ENCODE measurements around the gene TSC22D2. TPM values are rescaled to one million over a fixed set of nuclear protein-coding genes. Genes with fewer than 3 reads are reported as not detected.

Gene TSC22D2
- total RNA-seq, 1 experiment from 2014 or later = 20.0 TPM

DNA sequence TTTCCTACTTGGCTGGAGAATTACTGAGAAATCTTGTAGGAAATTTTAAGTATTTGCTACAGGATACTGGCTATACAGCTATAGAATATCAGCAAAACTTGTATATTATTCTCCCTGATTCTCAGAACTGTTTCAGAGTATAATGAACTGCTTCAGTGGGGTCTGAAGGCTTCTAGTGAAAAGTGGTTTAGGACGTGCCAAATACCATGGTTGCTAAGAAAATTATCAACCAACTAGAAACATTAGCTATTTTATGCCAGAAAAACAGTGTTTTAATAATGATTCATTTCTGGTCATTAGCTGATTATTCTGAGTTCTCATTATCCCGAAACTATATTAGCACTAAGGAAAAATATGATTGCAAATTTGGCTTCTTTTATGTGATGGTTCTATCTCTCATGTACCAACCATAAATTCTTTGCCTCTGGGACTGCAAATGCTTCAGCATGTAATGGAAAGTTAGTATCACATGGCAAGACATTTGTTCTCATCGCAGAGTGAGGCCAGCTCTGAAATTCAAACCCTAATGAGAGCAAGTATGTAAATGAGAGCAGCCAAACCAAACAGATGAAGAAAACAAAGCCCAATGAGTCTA, 11.0 kb upstream of the TSC22D2 start:
- intact Hi-C loops (cut with micrococcal nuclease) = no loop called here
- DNase-seq (ENCODE audit: low read depth, low spot score) (no peak), ATAC-seq (no peak)
- Histone ChIP-seq H3K9ac (ENCODE audit: low read length) (no peak overlapping the region), H3K79me2 (ENCODE audit: insufficient read depth, low read length) (no peaks in the 10 kb centered on the region), H3K9me3 (ENCODE audit: control insufficient read depth in 1 of 2, insufficient read depth in 1 of 2, low read depth in 1 of 2, low read length in 2 of 2) (no peaks in the 10 kb centered on the region), H3K4me1 (ENCODE audit: control insufficient read depth in 1 of 2, insufficient read depth in 2 of 2, low read length in 2 of 2) (no peaks in the 10 kb centered on the region), H3K4me3 (replicated peaks in 1 of 2; ENCODE audit: low read depth in 1 of 2, low read length in 2 of 2) (no peak overlapping the region), H3K27me3 (ENCODE audit: insufficient read depth, low read length) (no peaks in the 10 kb centered on the region), H4K20me1 (ENCODE audit: insufficient read depth) (no peaks in the 10 kb centered on the region), H2AFZ (ENCODE audit: low read depth, low read length, poor library complexity, severe bottlenecking) (no peak overlapping the region), H3K36me3 (ENCODE audit: control insufficient read depth in 1 of 2, insufficient read depth in 2 of 2, low read length in 2 of 2) (no peaks in the 10 kb centered on the region), H3K4me2 (ENCODE audit: low read length) (no peak overlapping the region), H3K27ac (ENCODE audit: low read depth, low read length) (no peak overlapping the region), H3K9me2 (ENCODE audit: insufficient read depth) (no peaks in the 10 kb centered on the region)
- ChIA-PET CTCF (no interaction called here), POLR2A (no interaction called here), RAD21 (ENCODE audit: low non-redundant PET in 1 of 2, low total read pairs in 2 of 2, uncharacterized antibody in 2 of 2, unreplicated experiment in 2 of 2) (no interaction called here)
- no TSS peak for BruUV-seq (replicated peaks)
- TF ChIP-seq POLR2A (IDR thresholded peaks at IDR 0.05; ENCODE audit: borderline replicate concordance, extremely low read depth, insufficient read depth, insufficient read length) (no peak), ELF1 (IDR thresholded peaks at IDR 0.05; ENCODE audit: borderline replicate concordance, low read depth) (no peak)
- TF ChIP-seq, protein P1, sequence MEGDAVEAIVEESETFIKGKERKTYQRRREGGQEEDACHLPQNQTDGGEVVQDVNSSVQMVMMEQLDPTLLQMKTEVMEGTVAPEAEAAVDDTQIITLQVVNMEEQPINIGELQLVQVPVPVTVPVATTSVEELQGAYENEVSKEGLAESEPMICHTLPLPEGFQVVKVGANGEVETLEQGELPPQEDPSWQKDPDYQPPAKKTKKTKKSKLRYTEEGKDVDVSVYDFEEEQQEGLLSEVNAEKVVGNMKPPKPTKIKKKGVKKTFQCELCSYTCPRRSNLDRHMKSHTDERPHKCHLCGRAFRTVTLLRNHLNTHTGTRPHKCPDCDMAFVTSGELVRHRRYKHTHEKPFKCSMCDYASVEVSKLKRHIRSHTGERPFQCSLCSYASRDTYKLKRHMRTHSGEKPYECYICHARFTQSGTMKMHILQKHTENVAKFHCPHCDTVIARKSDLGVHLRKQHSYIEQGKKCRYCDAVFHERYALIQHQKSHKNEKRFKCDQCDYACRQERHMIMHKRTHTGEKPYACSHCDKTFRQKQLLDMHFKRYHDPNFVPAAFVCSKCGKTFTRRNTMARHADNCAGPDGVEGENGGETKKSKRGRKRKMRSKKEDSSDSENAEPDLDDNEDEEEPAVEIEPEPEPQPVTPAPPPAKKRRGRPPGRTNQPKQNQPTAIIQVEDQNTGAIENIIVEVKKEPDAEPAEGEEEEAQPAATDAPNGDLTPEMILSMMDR (IDR thresholded peaks at IDR 0.05 in 2 of 3, conservative IDR thresholded peaks at IDR 0.05 in 1 of 3; ENCODE audit: borderline replicate concordance in 1 of 3, insufficient read depth in 1 of 3, low read depth in 2 of 3, low read length in 2 of 3) = no peak

DNA sequence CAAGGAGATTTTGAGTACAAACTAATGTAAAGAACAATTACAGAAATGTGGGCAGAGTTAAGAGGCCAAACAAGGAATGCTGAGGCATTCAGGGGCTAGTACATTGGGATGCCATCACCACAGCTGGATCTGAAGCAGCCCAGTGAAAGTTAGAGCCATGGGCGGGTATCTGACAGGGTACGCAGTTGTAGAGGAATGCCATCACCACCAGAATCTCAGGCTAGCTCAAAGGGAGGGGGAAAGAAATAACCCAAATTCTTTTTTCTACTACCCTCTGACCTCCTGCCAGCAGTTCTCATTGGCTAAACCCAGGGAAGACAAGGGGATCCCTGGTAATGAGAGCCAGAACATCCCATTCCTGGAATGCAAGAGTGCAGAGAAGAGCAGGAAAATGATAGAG, 9.0 kb upstream of the TSC22D2 start:
- intact Hi-C loops (cut with micrococcal nuclease) = no loop called here
- TF ChIP-seq, protein P1 (IDR thresholded peaks at IDR 0.05 in 2 of 3, conservative IDR thresholded peaks at IDR 0.05 in 1 of 3; ENCODE audit: borderline replicate concordance in 1 of 3, insufficient read depth in 1 of 3, low read depth in 2 of 3, low read length in 2 of 3) = no peak
- TF ChIP-seq ZFX (IDR thresholded peaks at IDR 0.05) (no peak), EGR1 (IDR thresholded peaks at IDR 0.05; ENCODE audit: low read depth) (no peak), FOSL1 (IDR thresholded peaks at IDR 0.05; ENCODE audit: low read depth) (no peak), ELF1 (IDR thresholded peaks at IDR 0.05; ENCODE audit: borderline replicate concordance, low read depth) (no peak), ZNF274 (IDR thresholded peaks at IDR 0.05; ENCODE audit: low read depth, low read length) (no peak), SRF (IDR thresholded peaks at IDR 0.05; ENCODE audit: low read depth) (no peak), JUND (IDR thresholded peaks at IDR 0.05) (no peak)
- TF ChIP-seq, protein P2, sequence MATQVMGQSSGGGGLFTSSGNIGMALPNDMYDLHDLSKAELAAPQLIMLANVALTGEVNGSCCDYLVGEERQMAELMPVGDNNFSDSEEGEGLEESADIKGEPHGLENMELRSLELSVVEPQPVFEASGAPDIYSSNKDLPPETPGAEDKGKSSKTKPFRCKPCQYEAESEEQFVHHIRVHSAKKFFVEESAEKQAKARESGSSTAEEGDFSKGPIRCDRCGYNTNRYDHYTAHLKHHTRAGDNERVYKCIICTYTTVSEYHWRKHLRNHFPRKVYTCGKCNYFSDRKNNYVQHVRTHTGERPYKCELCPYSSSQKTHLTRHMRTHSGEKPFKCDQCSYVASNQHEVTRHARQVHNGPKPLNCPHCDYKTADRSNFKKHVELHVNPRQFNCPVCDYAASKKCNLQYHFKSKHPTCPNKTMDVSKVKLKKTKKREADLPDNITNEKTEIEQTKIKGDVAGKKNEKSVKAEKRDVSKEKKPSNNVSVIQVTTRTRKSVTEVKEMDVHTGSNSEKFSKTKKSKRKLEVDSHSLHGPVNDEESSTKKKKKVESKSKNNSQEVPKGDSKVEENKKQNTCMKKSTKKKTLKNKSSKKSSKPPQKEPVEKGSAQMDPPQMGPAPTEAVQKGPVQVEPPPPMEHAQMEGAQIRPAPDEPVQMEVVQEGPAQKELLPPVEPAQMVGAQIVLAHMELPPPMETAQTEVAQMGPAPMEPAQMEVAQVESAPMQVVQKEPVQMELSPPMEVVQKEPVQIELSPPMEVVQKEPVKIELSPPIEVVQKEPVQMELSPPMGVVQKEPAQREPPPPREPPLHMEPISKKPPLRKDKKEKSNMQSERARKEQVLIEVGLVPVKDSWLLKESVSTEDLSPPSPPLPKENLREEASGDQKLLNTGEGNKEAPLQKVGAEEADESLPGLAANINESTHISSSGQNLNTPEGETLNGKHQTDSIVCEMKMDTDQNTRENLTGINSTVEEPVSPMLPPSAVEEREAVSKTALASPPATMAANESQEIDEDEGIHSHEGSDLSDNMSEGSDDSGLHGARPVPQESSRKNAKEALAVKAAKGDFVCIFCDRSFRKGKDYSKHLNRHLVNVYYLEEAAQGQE (IDR thresholded peaks at IDR 0.05; ENCODE audit: low read depth) = no peak
- H3K9me2 ChIP-seq (ENCODE audit: insufficient read depth) = no peaks in the 10 kb centered on the region
- peaks cover 0 to 3% of the 10 kb centered on the region in 2 experiments; a peak in 1 of 4 replicates for H3K4me1 ChIP-seq (ENCODE audit: control insufficient read depth in 1 of 2, insufficient read depth in 2 of 2, low read length in 2 of 2)
- ATAC-seq (no peak), DNase-seq (ENCODE audit: low read depth, low spot score) (no peak)
- no peak overlapping the region for H3K9ac ChIP-seq (ENCODE audit: low read length)
- H3K27ac ChIP-seq (ENCODE audit: low read depth, low read length) = no peak overlapping the region
- no peaks in the 10 kb centered on the region for H3K36me3 ChIP-seq (ENCODE audit: control insufficient read depth in 1 of 2, insufficient read depth in 2 of 2, low read length in 2 of 2)
- H4K20me1 ChIP-seq (ENCODE audit: insufficient read depth) = no peaks in the 10 kb centered on the region
- no peaks in the 10 kb centered on the region for H3K27me3 ChIP-seq (ENCODE audit: insufficient read depth, low read length)
- CTCF ChIA-PET = no interaction called here
- H3K9me3 ChIP-seq (ENCODE audit: control insufficient read depth in 1 of 2, insufficient read depth in 1 of 2, low read depth in 1 of 2, low read length in 2 of 2) = no peaks in the 10 kb centered on the region
- RAD21 ChIA-PET (ENCODE audit: low non-redundant PET in 1 of 2, low total read pairs in 2 of 2, uncharacterized antibody in 2 of 2, unreplicated experiment in 2 of 2) = no interaction called here
- no peak overlapping the region for H3K4me2 ChIP-seq (ENCODE audit: low read length)
- no peak overlapping the region for H3K4me3 ChIP-seq (replicated peaks in 1 of 2; ENCODE audit: low read depth in 1 of 2, low read length in 2 of 2)
- BruUV-seq (replicated peaks) = no TSS peak
- no peaks in the 10 kb centered on the region for H3K79me2 ChIP-seq (ENCODE audit: insufficient read depth, low read length)
- H2AFZ ChIP-seq (ENCODE audit: low read depth, low read length, poor library complexity, severe bottlenecking) = no peak overlapping the region
- POLR2A ChIA-PET = no interaction called here

Measured in HCT116 (cell line).